ENCODE measurements around the gene ENGASE. TPM values are rescaled to one million over a fixed set of nuclear protein-coding genes. Genes with fewer than 3 reads are reported as not detected.
A peak's percentile ranks its signal among the peaks of the same experiment; 100 is the strongest.
"Not testable (repeated sequence)": the region's sequence is repeated elsewhere in the genome, so short reads cannot be mapped to it uniquely, and the experiment has no call there.

The ENGASE gene
- total RNA-seq, 1 donor, result 57.4 TPM

GRCh38 chr17:79052131-79052530, 22.5 kb upstream of the ENGASE start:
- DNase-seq (ENCODE audit: low read depth in 2 of 3, low spot score in 2 of 3), result no peak

GRCh38 chr17:79053251-79053925, 21.2 kb upstream of the ENGASE start:
- no peak for DNase-seq (ENCODE audit: low read depth in 2 of 3, low spot score in 2 of 3)

- DNase-seq (ENCODE audit: low read depth in 2 of 3, low spot score in 2 of 3), result peak in 1 of 3 donors; percentile 24
These were observed 20.2 kb upstream of the ENGASE start for GRCh38 chr17:79054200-79054960.

- DNase-seq (ENCODE audit: low read depth in 2 of 3, low spot score in 2 of 3), result no peak
These were observed 19.4 kb upstream of the ENGASE start for GRCh38 chr17:79055197-79055596.

GRCh38 chr17:79057737-79058385, 16.8 kb upstream of the ENGASE start:
- DNase-seq (ENCODE audit: low read depth in 2 of 3, low spot score in 2 of 3), result no peak

- no peak for DNase-seq (ENCODE audit: low read depth in 2 of 3, low spot score in 2 of 3)
These were observed 11.9 kb upstream of the ENGASE start for GRCh38 chr17:79062691-79063090.

- DNase-seq (ENCODE audit: low read depth in 2 of 3, low spot score in 2 of 3), result no peak
These were observed 10.6 kb upstream of the ENGASE start for GRCh38 chr17:79064026-79064425.

GRCh38 chr17:79065105-79065670, 9.4 kb upstream of the ENGASE start:
- peak in 2 of 3 donors; percentile 53 to 79 for DNase-seq (ENCODE audit: low read depth in 2 of 3, low spot score in 2 of 3)

- no peak for DNase-seq (ENCODE audit: low read depth in 2 of 3, low spot score in 2 of 3)
These were observed 7.7 kb upstream of the ENGASE start for GRCh38 chr17:79066963-79067362.

- DNase-seq (ENCODE audit: low read depth in 2 of 3, low spot score in 2 of 3), result no peak
These were observed 4.3 kb upstream of the ENGASE start for GRCh38 chr17:79070266-79070880.

- no peak for DNase-seq (ENCODE audit: low read depth in 2 of 3, low spot score in 2 of 3)
These were observed 3.4 kb upstream of the ENGASE start for GRCh38 chr17:79071161-79071740.

- DNase-seq (ENCODE audit: low read depth in 2 of 3, low spot score in 2 of 3), result no peak
These were observed 2.1 kb upstream of the ENGASE start for GRCh38 chr17:79072544-79072943.

GRCh38 chr17:79073016-79073705, 1.5 kb upstream of the ENGASE start:
- DNase-seq (ENCODE audit: low read depth in 2 of 3, low spot score in 2 of 3), result no peak

- DNase-seq (ENCODE audit: low read depth in 2 of 3, low spot score in 2 of 3), result no peak
These were observed 927 bp upstream of the ENGASE start for GRCh38 chr17:79073706-79074088.

GRCh38 chr17:79074121-79074648, 439 bp upstream of the ENGASE start:
- not testable (repeated sequence) for DNase-seq (ENCODE audit: low read depth in 2 of 3, low spot score in 2 of 3)

GRCh38 chr17:79075446-79075750, 774 bp downstream of the ENGASE start:
- DNase-seq (ENCODE audit: low read depth in 2 of 3, low spot score in 2 of 3), result peak in 1 of 3 donors; percentile 36

- no peak for DNase-seq (ENCODE audit: low read depth in 2 of 3, low spot score in 2 of 3)
These were observed 1.3 kb downstream of the ENGASE start for GRCh38 chr17:79075861-79076406.

- DNase-seq (ENCODE audit: low read depth in 2 of 3, low spot score in 2 of 3), result no peak
These were observed 3.0 kb downstream of the ENGASE start for GRCh38 chr17:79077587-79077986.

- no peak for DNase-seq (ENCODE audit: low read depth in 2 of 3, low spot score in 2 of 3)
These were observed 4.0 kb downstream of the ENGASE start for GRCh38 chr17:79078476-79079190.

All from hematopoietic multipotent progenitor cell (in vitro differentiated cells).